GM19099 (cell line): ENCODE results near the gene CADM1.

ENCODE experiments used
- POLR2A ChIP-seq: IDR thresholded peaks from 3 replicates; pipeline ENCODE4 v1.6.1; 2011; ENCODE audit warnings: low read depth; ENCODE audit not compliant: insufficient read length; ENCODE audit errors: extremely low read depth

CADM1 gene

DNA sequence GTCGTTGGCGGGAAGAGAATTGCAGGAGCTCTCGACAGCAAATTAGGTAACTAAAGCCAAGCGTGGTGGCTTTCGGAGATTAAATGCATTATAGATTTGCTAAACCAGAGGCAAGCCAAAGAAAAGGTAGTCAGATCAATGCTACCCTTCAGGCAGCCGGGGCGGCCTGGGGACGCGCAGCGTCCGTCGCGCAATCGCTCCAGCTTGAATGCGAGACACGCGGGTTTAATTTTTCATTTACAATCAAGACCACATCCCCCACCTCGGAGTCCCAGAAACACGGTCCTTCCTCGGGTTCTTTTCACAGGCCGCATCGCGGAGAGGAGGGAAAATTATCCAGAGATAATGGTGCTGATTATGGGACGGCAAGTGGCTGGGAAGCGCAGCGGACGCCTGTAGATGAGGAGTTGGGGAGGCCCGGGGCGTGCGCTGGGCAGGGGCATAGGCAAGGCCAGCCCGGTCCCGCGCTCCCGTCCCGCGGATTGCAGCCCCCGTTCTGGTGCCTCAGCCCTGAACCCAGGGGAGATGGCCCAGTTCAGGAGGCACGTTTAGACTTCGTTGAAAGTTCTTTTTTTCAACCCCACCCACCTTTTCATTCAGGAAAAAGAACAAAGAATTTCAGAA, 350.4 kb downstream of the CADM1 start:
- TF ChIP-seq POLR2A = no peak

DNA sequence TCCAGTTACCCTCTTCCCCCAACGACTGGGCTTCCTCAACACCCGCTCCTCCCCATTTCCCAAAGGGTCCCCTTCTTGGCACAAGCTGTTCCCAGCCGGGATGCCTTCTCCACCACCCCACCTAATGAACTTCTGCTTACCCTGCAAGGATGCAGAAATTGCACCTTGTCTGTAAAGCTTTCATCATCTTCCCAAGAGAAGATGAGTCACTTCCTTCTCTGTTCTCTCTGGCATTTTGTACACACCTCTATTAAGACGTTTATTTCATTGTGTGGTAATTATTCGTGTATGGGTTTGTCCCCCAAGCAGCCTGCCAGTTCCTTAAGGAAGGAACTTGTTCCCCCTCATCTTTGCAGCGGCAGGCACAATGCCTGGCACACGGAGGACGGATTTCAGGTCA, 351.1 kb downstream of the CADM1 start:
- no peak for TF ChIP-seq POLR2A

DNA sequence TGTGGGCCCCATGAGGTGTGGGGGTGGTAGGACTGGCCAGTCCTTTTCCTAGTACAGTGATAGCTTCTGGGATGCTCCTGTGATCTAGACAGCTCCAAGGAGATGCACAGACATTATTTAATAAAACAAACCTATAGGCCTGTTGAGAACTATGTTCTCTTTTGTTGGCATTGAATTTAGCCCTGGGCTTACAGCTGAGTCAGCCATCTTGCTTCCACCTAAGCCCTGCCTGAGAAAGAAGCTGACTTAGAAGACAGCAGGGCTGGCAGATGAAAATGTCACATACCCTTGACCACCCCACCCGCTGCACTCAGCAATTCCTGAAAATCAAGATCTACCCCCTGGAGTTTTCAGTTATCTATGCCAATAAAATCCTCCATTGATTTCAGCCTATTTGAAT, 353.2 kb downstream of the CADM1 start:
- no peak for TF ChIP-seq POLR2A

DNA sequence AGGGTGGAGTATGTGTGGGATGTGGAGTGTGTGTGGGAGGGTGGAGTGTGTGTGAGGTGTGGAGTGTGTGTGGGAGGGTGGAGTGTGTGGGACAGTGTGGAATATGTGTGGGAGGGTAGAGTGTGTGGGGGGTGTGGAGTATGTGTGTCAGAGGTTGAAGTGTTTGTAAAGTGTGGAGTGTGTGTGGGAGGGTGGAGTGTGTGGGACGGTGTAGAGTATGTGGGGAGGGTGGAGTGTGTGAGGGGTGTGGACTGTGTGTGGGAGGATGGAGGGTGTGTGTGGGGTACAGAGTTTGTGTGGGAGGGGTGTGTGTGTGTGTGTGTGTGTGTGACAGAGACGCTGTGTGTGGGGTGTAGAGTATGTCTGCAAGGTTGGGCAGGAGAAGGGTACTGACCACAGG, 355.5 kb downstream of the CADM1 start:
- TF ChIP-seq POLR2A = no peak

DNA sequence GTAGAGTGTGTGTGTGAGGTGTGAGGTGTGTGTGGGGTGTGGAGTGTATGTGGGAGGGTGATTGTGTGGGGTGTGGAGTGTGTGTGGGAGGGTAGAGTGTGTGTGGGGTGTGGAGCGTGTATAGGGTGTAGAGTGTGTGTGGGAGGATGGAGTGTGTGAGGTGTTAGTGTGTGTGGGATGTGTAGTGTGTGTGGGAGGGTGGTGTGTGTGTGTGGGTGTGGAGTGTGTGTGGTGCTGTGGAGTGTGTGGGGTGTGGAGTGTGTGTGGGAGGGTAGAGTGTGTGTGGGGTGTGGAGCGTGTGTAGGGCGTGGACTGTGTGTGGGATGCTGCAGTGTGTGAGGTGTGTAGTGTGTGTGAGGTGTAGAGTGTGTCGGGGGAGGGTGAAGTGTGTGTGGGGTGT, 356.1 kb downstream of the CADM1 start:
- TF ChIP-seq POLR2A = no peak

DNA sequence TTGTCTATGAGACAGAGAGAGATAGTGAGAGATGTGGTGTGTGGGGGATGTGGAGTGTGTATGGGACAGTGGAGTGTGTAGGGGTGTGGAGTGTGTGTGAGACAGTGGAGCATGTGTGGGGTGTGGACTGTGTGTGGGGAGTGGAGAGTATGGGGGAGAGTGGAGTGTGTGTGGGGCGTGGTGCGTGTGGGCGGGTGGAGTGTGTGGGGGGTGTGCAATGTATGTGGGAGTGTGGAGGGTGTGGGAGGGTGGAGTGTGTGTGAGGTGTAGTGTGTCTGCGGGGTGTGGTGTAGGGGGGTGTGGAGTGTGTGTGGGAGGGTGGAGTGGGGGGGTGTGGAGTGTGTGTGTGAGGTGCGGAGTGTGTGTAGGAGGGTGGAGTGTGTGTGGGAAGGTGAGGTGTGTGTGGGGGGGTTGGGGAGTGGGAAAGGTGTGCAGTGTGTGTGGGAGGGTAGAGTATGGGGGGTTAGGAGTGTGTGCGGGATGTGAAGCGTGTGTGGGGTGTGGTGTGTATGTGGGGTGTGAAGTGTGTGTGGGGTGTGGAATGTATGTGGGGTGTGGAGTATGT, 356.9 kb downstream of the CADM1 start:
- TF ChIP-seq POLR2A = no peak

DNA sequence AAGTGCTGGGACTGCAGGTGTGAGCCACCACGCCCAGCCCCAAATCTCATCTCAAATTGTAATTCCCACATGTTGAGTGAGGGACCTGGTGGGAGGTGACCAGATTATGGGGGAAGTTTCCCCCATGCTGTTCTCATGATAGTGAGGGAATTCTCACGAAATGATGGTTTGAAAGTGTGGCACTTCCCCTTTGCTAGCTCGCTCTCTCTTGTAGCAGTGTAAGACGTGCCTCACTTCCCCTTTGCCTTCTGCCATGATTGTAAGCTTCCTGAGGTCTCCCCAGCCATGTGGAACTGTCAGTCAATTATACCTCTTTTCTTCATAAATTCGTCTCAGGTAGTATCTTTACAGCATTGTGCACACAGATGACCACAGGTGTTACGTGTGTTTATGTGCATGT, 357.8 kb downstream of the CADM1 start:
- TF ChIP-seq POLR2A = no peak

DNA sequence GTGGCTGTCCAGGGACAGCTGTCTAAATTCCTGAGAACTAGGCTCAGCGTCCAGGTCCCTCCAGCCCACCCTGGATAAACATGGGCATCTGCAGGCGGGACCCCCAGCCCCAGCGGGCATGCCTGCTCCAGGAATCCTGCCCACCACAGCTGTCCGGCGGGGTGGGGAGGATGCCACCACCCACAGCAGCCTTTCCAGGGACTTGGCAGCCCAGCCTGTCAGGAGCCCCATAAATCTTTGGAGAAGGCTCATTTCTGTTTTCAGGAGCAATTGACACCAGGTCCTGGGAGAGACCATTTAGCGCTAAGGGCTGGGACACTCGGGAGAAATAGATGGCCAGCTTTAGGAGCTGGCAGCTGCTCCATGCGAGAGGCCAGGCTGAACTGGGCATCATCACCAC, 358.9 kb downstream of the CADM1 start:
- TF ChIP-seq POLR2A = no peak

DNA sequence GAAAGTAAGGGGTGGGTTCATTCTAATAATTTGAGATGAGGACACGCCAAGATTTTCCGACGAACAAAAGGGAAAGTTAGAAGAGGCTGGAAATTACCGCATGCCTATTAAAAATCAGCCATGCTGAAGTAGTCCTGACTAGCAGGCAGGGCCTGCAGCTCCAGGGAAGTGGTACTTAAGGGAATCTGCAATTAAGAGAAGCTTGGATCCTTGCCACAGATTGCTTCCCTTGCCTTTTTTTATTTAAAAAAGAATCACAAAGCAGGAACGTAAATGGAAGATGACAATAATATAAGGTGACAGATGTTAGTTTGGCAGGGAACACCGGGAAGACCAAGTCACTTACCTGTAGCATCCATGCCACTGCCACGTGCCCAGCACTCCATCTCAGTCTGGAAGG, 359.3 kb downstream of the CADM1 start:
- no peak for TF ChIP-seq POLR2A

DNA sequence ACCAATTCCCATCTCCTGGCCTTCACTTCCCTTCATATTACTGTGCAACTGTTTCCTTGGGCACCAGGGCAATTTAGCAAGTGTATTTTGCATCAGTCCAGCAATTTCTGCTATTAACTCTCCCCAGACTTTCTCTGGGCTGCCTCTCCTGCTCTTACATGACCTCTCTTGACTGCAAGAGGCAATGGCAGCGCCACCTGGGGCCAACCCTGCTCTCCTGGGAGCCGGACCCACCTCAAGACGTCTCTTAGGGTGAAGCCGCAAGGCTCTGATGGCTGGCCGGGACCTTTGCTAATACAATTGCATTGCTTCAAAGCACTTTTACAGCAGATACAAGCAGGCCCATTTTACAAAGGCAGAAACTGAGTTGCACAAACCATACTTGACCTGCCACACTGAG, 360.2 kb downstream of the CADM1 start:
- no peak for TF ChIP-seq POLR2A

DNA sequence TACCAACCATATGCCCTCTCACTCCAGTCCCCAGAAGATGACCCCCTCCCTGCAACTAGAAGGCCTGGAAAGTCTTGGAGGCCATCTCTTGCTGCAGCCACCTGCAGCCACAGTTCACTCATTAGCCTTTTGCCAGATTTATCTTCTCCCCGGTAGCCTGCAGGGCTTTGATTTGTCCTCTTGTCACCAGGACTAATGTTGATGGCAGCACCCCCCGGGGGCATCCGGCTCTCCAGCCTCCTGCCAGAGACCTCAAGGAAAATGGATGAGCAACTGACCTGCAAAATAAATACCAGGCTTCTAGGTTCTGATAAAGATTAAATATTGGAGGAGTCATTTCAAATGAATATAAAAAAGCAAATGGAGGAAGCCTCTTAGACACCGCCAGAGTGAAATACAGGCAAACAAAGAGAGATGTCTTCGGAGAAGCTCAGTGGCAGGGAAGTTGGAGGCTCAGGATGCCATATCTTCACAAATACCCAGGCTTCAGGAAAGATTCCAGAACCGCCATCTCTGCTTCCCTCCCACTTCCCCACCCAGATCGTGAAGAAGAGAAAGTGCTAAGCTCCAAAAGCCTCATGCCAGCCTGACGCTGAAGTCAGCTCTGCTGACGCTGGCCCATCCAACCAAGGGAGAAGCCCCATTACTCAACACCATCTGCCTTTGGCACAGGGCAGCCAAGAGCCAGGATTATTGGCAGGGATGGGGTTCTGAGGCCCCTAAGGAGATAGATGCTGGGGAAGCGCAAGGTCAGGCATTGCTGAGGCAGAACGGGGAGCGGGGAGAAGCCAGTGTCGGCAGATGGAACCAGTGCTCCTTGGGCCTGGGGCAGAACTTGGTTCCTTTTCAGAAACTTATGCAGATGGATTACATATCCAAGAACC, 362.7 kb downstream of the CADM1 start:
- no peak for TF ChIP-seq POLR2A

DNA sequence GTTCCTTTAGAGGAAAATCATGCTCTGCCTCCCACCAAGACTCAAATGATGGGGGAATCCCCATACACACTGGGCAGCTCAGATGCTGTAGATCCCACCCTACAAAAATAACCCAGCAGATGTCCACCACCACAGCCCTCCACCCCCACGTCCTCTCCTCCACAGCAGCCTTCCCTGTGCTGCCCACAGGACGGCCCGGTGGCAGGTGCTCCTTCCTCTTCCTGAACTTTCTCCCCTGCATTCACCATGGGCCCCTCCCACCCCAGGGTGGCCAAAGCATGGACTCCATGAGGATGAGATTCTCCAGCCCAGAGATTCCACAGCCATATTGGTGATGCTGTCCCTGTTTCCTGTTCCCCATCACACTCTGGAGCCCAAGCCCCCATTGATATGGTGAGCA, 368.3 kb downstream of the CADM1 start:
- TF ChIP-seq POLR2A = no peak

DNA sequence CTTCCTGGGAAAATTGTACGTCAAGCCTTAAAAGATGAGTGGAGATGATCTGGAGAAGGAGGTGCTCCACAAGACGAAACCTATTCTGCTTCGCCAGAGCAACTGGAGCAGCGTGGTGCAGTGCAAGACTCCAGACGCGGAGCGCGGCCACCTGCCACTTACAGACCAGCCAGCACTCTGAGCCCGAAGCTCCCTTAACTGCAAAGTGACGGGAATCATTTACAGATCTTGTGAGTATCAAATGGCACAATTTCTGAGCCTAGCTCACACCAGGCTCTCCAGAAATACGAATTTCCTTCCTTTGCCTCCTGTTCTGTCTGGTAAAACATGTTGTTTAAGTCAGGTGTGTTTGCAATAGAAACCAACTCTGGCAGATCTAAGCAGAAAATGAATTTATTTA, 369.3 kb downstream of the CADM1 start:
- no peak for TF ChIP-seq POLR2A

DNA sequence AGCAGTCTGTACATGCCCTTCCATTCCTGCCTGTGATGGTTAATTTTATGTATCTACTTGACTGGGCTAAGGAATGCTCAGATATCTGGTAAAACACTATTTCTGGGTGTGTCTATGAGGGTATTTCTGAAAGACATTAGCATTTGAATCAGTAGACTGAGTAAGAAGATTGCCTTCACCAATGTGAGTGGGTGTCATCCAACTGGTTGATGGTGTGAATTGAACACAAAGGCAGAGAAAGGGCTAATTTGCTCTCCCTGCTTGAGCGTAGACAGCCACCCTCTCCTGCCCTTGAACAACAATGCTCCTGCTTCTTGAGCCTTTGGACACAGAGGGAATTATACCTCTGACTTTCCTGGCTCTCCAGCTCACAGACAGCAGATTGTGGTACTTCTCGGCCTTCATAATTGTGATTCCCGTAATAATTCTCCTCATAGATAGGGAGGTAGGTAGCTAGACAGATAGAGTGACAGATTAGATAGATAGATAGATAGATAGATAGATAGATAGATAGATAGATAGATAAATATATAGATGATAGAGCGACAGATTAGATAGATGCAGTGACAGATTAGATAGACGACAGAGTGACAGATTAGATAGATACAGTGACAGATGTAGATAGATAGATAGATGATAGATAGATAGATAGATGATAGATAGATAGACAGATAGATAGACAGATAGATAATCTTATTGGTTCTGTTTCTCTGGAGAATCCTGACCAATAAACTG, 370.6 kb downstream of the CADM1 start:
- TF ChIP-seq POLR2A = no peak

DNA sequence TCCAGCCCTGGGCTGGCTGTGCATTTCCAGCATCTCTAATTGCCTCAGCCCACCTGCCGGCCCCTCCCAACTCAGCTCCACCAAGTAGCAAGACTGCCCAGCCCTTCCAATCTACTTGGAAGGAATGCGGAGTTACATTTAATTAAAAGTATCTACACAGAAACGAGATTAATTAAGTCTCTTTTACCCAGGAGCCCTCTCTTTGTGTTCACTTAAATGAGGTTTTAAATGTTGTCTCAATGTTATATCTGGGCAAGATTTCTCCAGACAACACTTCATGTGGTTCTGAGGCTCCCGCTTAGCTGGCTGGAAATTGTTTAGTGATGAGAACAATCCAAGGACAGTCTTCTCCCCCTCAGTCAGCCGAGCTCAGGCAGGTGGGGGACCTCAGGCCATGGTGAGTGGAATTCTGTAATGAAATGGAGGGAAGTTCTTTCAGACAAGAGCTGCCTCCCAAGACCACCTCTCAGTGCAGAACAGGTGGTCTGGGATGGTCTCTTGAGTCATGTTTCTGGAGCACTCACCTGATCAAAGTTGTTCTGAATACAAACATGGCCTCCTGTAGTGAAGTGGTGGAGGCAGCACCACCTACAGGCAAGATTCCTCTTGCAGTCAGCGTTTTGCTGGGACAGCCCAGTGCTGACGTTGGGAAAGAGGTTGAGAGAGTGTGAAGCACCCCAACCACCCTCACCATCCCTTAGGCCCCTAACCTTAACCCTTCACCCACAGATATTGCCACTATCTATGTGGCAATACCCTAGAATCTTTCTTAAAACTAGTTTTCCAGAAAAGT, 371.6 kb downstream of the CADM1 start:
- TF ChIP-seq POLR2A = no peak

DNA sequence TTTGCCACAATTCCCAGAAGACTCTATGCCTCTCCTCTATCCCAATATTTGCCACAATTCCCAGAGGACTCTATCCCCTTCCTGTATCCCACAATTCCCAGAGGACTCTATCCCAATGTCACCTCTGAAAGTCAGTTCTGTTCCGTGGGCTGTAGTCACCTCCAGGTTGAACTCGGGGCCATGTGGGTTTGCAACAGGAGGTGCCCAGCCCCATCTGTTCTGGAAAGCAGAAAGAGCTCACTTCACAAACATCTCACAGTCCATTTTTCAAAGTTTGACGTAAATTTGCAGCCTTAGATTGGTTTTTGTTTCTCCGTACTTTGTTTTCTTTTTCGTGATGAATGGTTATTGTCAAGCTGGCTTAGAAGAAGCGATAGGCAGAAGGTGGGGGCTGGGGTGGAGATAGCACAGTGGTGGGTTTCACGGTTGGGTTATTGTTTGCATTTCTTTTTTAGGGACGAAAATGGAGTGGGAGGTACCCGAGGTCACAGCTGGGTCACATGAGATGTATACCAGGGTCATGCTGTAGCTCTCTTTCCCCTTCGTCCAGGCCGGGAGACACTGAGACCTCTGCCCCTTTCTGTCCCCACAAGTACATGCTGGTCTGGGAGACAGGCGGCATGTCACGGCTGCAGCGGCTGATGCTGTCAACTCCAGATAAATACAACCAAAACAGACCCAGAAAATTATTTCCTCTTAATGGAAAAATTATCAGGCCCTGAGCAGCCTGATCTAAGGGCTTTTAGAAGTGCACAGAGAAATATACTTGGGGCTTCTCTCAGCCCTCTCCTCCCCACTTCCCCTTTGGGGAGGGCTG, 374.5 kb downstream of the CADM1 start:
- TF ChIP-seq POLR2A = no peak
